Measurements from ENCODE around the gene C9orf57. TPM values are rescaled to one million over a fixed set of nuclear protein-coding genes. Genes with fewer than 3 reads are reported as not detected.

Gene C9orf57
- total RNA-seq, 1 experiment from 2014 or later: not detected

DNA sequence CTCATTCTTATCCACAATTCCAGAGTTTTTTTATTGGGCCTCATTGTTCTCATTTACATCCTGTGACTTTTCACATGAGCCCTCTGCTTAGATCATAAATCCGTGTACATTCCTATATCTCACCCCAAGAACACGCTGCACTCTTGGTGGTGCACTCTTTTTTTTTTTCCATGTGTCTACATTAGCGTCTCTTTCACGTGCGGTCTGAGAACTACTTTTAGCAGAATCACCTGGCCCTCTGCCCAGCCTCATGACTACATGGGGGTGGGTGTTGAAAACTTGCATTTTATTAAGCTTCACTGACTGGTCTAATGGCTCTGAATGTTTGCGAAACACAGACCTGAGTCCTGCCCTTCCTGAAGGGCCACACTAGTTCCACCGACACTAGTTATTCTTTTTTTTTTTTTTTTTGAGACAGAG, 18.6 kb downstream of the C9orf57 start:
- peak; percentile 75 to 76 for DNase-seq
- no peaks in the 10 kb centered on the region for H3K27me3 ChIP-seq (ENCODE audit: insufficient read depth, low read depth)
- no peak overlapping the region for H3K4me3 ChIP-seq
- POLR2A ChIA-PET (ENCODE audit: unreplicated experiment): interaction anchor here (0.8 to 0.9 kb wide), 2 partner anchors 108 to 115 kb away, joined by 6 to 13 read pairs; partner anchors contain the start of gene GDA
- BruUV-seq (replicated peaks): no TSS peak
- 0 out of 2 replicates have a peak, but pooled peaks cover 6% of the 10 kb centered on the region for H3K4me1 ChIP-seq (replicated peaks; ENCODE audit: insufficient read depth)
- peaks cover 4% of the 10 kb centered on the region; the same call in 1 of the 2 replicates for H3F3A ChIP-seq (ENCODE audit: insufficient read depth, low read depth)
- no peaks in the 10 kb centered on the region for H3K36me3 ChIP-seq (ENCODE audit: low read depth)
- TF ChIP-seq EZH2 (IDR thresholded peaks at IDR 0.05; ENCODE audit: low read depth): no peak
- TF ChIP-seq, protein P1, sequence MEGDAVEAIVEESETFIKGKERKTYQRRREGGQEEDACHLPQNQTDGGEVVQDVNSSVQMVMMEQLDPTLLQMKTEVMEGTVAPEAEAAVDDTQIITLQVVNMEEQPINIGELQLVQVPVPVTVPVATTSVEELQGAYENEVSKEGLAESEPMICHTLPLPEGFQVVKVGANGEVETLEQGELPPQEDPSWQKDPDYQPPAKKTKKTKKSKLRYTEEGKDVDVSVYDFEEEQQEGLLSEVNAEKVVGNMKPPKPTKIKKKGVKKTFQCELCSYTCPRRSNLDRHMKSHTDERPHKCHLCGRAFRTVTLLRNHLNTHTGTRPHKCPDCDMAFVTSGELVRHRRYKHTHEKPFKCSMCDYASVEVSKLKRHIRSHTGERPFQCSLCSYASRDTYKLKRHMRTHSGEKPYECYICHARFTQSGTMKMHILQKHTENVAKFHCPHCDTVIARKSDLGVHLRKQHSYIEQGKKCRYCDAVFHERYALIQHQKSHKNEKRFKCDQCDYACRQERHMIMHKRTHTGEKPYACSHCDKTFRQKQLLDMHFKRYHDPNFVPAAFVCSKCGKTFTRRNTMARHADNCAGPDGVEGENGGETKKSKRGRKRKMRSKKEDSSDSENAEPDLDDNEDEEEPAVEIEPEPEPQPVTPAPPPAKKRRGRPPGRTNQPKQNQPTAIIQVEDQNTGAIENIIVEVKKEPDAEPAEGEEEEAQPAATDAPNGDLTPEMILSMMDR (conservative IDR thresholded peaks at IDR 0.05): no peak
- H3K4me2 ChIP-seq: peak overlapping the region; percentile 24; the same call in 1 of the 2 replicates
- H2AFZ ChIP-seq: no peak overlapping the region
- H3K9me3 ChIP-seq (ENCODE audit: insufficient read depth, low read depth): no peaks in the 10 kb centered on the region
- no peaks in the 10 kb centered on the region for H3K9me2 ChIP-seq (ENCODE audit: insufficient read depth)
- H4K20me1 ChIP-seq (ENCODE audit: insufficient read depth): no peaks in the 10 kb centered on the region
- H3K79me2 ChIP-seq (ENCODE audit: low read depth): no peaks in the 10 kb centered on the region
- peak overlapping the region; percentile 10; the same call in 1 of the 2 replicates for H3K27ac ChIP-seq
- CTCF ChIA-PET: interaction anchor here (0.7 to 0.8 kb wide), 2 partner anchors 9 to 229 kb away, joined by 7 to 10 read pairs; no protein-coding TSS in a partner anchor
- intact Hi-C loops (cut with micrococcal nuclease; ENCODE audit: unreplicated experiment): no loop called here

DNA sequence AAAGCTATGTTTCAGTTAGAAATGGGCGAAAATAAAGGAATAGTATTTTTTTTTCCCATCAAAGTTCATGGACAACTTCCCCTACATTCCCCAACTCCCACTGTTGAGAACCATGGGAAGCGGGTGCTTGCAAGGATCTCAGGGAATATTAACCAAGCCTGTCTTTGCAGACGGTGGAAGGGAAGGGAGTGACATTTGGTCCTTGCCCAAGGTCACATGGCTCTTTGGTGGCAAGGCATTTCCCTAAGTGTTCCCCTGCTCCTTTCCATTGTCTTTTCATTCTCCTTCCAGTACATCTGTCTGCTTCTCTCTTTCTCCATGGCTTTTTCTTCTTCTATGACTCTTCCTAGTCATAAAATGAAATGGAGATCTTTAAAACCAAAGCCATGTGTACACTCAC, 19.0 kb downstream of the C9orf57 start:
- H3K79me2 ChIP-seq (ENCODE audit: low read depth): no peaks in the 10 kb centered on the region
- no peaks in the 10 kb centered on the region for H3K36me3 ChIP-seq (ENCODE audit: low read depth)
- TF ChIP-seq, protein P1 (conservative IDR thresholded peaks at IDR 0.05): no peak
- TF ChIP-seq EZH2 (IDR thresholded peaks at IDR 0.05; ENCODE audit: low read depth): no peak
- no peaks in the 10 kb centered on the region for H4K20me1 ChIP-seq (ENCODE audit: insufficient read depth)
- peaks cover 4% of the 10 kb centered on the region; the same call in 1 of the 2 replicates for H3F3A ChIP-seq (ENCODE audit: insufficient read depth, low read depth)
- 0 out of 2 replicates have a peak, but pooled peaks cover 6% of the 10 kb centered on the region for H3K4me1 ChIP-seq (replicated peaks; ENCODE audit: insufficient read depth)
- ChIA-PET POLR2A (ENCODE audit: unreplicated experiment) (interaction anchor here (0.6 to 0.9 kb wide), 3 partner anchors 108 to 127 kb away, joined by 4 to 13 read pairs (median 6); partner anchors contain the start of gene GDA), CTCF (no interaction called here)
- H3K27ac ChIP-seq: peak overlapping the region; percentile 10; the same call in 1 of the 2 replicates
- BruUV-seq (replicated peaks): no TSS peak
- no peak for DNase-seq
- H3K4me3 ChIP-seq: no peak overlapping the region
- H3K27me3 ChIP-seq (ENCODE audit: insufficient read depth, low read depth): no peaks in the 10 kb centered on the region
- H3K9me3 ChIP-seq (ENCODE audit: insufficient read depth, low read depth): no peaks in the 10 kb centered on the region
- H3K4me2 ChIP-seq: peak overlapping the region; percentile 24; the same call in 1 of the 2 replicates
- no peak overlapping the region for H2AFZ ChIP-seq
- intact Hi-C loops (cut with micrococcal nuclease; ENCODE audit: unreplicated experiment): no loop called here
- no peaks in the 10 kb centered on the region for H3K9me2 ChIP-seq (ENCODE audit: insufficient read depth)

DNA sequence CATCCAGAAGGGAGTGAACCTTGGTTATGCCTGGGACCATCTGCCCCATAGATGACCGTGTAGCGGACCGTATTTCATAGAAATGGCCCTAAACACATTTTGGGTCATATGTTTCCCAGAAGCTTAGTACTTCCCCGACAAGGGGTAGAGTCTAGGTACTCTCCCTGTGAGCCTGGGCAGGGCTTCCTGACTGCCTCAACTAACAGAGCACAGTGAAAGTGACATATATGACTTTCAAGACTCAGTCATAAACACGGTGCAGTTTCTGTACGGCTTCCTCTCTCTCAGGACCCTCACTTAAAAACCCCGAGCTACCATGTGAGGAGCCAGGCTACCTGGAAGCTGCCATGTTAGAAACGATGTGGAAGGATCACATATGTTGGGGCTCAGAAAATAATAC, 20.9 kb downstream of the C9orf57 start:
- no peaks in the 10 kb centered on the region for H3K36me3 ChIP-seq (ENCODE audit: low read depth)
- no peaks in the 10 kb centered on the region for H3K27me3 ChIP-seq (ENCODE audit: insufficient read depth, low read depth)
- POLR2A ChIA-PET (ENCODE audit: unreplicated experiment): interaction anchor here (0.5 to 1.0 kb wide), 3 partner anchors 109 to 789 kb away, joined by 3 to 8 read pairs (median 4); no protein-coding TSS in a partner anchor
- no peak overlapping the region for H3K4me2 ChIP-seq
- H3K27ac ChIP-seq: no peak overlapping the region
- no peak for DNase-seq
- H3K9me2 ChIP-seq (ENCODE audit: insufficient read depth): no peaks in the 10 kb centered on the region
- CTCF ChIA-PET: interaction anchor here (0.6 to 2.1 kb wide), 9 partner anchors 21 to 592 kb away, joined by 3 to 18 read pairs (median 5); no protein-coding TSS in a partner anchor
- no peak overlapping the region for H3K4me3 ChIP-seq
- TF ChIP-seq, protein P1 (conservative IDR thresholded peaks at IDR 0.05): no peak
- TF ChIP-seq EZH2 (IDR thresholded peaks at IDR 0.05; ENCODE audit: low read depth): no peak
- no peaks in the 10 kb centered on the region for H3K9me3 ChIP-seq (ENCODE audit: insufficient read depth, low read depth)
- peaks cover 4% of the 10 kb centered on the region; the same call in 1 of the 2 replicates for H3F3A ChIP-seq (ENCODE audit: insufficient read depth, low read depth)
- H2AFZ ChIP-seq: 0 out of 2 replicates have a peak overlapping the region, but pooled peaks have one; percentile 27
- H4K20me1 ChIP-seq (ENCODE audit: insufficient read depth): no peaks in the 10 kb centered on the region
- H3K79me2 ChIP-seq (ENCODE audit: low read depth): no peaks in the 10 kb centered on the region
- 0 out of 2 replicates have a peak, but pooled peaks cover 6% of the 10 kb centered on the region for H3K4me1 ChIP-seq (replicated peaks; ENCODE audit: insufficient read depth)
- intact Hi-C loops (cut with micrococcal nuclease; ENCODE audit: unreplicated experiment): loop anchor here (1.0 to 10.0 kb wide), 7 partner anchors 110 to 1161 kb away; partner anchors contain the start of gene GDA
- BruUV-seq (replicated peaks): no TSS peak
